HG02588 (cell line): ENCODE data around the gene GRID1.

Experiments used
- ATAC-seq: cut with Tn5 transposase; IDR thresholded peaks from one replicate; pipeline ENCODE4 v1.9.1; 2021; ENCODE audit warnings: mild to moderate bottlenecking, moderate library complexity; ENCODE audit not compliant: unreplicated experiment

GRID1 gene

DNA sequence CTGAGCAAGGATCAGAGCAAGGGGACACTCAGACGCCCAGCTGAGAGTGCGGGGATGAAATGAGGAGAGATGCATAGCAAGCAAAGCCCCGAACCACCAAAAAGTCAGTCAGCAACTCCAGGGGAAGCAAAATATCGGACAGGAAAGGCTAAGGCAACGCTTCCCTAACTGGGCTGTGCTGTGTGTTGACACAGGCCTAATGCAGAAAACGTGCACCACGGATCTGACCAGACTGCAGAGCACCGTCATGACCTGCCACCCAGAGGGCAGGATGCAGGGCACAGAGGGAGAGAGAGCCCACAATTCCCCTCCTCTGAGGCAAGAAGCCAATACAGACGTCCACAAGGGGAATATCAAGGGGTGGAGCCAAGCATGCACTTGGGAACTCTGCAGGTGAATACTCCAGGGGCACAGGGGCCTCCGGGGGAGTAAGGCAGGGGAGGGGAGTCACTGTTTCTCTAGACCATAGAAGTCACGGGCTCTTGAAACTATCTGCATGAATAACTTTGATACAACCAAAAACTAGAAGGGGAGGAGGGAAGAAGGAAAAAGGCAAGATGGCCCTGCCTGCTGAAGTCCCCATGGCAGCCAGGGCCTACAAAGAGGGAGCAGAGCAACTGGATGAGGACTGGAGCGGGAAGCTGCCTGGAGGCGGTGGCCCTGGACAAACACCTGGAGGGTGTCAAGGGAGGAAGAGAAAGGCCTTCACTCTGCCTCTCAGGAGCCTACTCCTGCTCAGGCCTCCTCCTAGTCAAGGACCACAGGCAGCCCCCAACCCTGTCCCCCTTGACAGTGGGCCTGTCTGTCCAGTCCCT, 26.2 kb downstream of the GRID1 start:
- no peak for ATAC-seq

DNA sequence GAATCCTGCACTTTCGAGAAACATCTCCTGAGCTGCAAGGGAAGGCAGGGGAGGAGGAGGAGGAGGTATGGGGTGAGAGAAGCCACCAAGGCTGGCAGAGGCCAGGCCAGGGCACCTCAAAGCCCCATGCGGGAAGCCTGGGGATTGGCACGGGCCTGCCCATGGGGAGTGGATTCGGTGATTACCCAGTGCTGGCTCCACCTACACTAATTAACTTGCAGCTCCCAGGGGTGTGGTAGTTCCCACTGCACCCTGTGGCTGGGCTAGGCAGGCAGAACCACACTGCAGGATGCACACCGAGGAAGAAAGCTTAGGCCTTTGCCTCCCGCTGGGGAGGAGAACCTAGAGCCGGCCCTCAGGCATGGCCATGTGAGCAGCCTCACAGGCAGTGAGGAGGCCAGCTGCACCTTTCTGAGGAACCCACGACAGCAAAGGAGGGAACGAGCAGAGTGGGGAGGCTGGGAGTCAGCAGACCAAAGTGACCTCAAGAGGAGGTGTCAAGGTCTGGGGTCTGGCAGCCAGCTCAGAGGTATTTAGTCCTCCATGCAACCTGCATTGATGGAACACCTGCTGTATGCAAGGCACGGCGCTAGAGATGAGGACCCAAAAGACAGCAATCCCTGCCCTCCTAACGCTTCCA, 27.2 kb downstream of the GRID1 start:
- ATAC-seq: no peak

DNA sequence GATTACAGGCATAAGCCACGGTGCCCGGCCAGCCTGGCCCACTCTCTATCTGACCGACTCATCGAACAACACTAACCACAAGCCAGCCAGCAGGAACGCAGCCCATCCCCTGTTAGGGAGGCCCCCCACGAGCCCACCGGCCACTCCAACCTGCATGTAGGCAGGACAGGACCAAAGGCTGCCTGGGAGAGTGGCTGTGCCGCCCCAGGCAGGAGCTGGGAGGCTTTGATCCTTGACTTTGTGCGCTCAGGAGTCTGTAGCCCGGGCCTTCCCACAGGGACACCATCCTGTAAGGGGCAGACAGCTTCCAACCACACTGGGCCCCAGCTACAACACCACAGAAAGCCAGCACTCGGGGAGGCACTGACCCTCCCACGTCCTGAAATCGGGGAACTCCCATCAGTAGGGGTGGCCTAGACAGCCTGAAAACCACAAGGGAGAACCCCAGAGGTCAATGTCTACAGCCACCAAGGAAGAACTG, 29.4 kb downstream of the GRID1 start:
- ATAC-seq: peak; percentile 88

DNA sequence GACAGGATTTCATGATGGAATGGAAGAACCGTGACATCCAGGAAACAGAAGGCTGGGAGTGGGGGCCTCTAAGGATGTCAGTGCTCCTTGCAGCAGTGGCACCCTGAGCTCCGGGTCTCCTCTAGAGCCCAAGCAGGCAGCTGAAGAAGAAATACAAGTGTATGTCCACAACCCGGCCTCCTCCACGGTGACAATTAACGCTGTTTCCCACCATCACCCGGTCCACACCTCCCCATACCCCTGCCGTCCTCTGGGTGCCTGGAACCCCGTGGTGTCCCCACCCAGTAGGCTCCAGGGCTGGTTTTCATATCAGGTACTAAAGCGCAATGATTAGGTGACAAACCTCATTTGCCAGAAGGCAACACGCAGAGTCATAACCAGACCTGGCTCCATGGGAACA, 30.3 kb downstream of the GRID1 start:
- no peak for ATAC-seq

DNA sequence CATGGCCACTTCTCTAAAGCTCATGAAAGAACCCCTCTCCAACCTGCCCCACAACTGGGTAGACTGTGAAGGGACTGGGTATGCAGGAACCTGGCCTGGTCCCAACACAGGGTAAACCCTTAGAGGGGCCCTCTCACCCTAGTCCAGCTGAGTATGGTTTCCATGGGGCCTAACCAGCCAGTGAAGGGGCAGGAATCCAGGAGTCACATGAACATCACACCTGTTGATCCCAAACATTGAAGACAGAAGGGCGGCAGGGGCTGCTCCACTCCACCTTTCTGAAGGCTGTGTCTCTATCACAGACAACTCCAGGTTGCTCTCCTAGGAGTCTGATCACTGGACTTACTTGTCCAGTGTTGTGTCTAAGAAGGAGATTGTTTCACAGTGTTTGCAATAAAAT, 30.8 kb downstream of the GRID1 start:
- no peak for ATAC-seq

DNA sequence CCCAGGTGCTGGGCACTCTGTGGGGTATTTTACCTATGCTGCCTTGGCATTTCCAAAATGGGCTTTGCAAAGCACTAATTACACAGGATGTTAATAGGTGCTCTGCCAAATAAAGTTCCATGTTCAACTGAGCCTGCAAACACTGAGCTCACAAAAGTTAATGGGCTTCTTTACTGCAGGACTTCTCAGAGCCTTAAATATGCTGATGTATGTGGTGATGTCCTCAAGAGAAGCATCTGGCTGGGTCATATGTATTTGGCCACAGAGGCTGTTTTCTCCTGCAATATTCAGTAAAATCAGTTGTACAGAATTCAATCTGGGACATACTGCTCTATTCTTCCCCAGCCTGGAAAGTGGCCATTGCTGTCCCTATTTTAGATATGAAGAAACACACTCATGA, 31.3 kb downstream of the GRID1 start:
- no peak for ATAC-seq

DNA sequence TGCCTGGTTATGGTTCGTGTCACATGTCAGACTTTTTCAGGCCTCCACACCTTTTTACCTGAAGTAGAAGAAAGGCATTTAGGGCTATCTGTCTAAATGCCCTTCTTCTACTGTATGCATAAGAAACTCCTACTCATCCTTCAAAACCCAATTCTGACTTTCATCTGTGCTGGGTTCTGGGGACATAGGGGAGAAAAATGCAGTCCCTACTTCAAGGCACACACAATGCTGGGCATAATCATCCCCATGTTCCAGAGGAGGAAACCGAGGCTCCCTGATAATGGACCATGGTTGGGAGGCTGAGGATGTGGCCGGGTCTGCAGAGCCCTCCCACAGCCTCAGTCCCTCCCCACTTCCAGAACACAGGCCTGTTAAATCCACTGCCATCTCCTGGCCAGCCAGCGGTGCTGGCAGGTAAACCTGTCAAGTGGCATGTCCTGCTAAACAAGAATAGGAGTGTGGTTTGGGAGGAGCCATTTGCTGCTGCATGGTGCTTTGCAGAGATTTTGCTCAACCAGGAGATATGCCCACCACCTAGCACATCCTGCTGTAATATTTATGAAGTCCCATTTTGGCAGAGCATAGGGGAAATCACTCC, 32.0 kb downstream of the GRID1 start:
- no peak for ATAC-seq

DNA sequence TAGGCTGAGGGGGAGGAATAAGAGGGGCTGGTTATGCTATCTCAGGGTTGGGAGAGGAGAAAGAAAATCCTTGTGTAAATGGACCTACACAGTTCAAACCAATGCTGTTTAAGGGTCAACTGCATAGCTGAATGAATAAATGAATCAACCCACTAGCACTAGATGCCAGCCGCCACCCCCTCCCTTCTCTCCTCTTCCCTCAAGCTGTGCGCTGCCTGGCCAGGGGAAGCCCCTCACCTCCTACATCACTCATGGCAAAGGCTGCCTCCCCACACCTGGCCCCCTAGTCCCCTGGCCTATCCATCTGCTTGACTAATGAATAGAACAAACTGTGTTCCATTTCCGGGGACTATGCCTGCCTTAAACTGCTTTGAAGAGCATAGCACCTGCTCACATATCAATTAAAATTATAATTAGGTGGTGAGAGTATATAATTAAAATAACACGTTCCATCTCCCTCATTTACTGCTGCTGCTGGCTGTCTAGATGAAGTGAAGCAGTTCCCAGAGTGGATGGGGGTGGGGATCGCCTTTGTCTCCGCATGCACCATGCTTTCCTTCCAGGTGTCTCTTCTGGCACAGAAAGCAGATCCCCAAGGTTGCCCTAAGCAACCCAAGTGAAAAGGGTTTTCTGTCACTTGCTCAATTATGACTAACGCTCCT, 32.6 kb downstream of the GRID1 start:
- no peak for ATAC-seq

DNA sequence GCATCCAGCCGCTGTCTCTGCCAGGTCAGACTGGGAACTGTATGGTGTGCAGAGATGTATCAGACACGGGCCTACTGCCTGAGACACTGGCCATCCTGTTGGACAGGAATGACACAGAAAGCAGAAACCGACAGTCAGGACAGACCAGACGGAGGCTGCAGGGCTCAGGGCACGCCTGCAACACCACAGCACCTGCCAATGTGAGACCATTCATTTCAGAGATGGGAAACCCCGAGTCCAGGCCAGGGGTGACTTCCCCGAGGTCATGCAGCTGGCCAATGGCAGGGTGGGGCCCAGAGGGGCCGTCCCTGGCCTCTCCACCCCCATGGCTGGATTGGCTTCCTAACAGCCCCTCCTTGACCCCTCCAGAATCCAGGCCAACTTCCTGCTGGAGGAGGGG, 34.7 kb downstream of the GRID1 start:
- no peak for ATAC-seq

DNA sequence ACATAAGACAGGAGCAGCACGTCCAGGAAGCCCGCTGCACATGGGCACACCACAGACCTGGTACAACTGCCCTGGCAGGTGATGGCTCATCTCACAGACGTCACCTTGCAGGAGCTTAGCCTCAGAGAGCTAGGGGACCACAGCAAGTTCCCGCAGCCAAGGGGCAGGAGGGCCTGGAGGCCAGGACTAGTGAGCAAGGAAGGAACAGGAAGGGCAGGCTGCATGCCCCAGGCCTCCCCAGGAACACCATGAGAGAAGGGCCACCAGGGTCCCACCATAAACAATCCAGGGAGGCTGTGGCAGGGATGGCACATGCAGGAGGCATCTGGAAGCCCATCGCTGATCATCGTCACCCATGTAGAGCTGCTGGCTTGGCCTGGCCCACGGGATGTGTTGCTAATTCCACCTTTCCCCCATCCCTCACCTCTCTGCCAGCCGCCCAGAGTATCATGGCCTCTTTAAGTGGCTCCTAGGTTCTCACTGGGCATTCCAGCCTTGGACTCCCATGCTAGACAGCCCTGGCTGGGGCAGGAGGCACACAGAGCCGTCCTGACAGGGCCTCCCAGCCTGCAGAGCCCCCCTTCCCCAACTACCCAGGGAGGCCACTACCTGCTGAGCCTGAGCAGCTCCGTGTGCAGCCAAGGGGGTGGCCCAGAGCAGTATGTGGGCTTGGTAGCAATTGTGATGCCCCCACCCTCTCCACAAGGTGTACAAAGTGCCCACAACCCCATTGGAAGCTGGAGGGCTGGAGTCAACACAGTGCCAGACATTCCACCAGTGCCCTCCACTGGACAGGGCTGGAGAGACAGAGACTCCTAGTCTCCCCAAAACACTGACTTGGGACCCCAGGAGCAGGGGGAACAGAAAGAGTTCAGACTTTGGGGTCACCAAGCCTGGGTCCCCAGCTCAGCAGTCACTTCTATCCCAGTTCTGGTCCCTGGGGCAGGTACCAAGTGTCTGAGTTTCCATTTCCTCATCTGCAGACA, 35.5 kb downstream of the GRID1 start:
- ATAC-seq: no peak

DNA sequence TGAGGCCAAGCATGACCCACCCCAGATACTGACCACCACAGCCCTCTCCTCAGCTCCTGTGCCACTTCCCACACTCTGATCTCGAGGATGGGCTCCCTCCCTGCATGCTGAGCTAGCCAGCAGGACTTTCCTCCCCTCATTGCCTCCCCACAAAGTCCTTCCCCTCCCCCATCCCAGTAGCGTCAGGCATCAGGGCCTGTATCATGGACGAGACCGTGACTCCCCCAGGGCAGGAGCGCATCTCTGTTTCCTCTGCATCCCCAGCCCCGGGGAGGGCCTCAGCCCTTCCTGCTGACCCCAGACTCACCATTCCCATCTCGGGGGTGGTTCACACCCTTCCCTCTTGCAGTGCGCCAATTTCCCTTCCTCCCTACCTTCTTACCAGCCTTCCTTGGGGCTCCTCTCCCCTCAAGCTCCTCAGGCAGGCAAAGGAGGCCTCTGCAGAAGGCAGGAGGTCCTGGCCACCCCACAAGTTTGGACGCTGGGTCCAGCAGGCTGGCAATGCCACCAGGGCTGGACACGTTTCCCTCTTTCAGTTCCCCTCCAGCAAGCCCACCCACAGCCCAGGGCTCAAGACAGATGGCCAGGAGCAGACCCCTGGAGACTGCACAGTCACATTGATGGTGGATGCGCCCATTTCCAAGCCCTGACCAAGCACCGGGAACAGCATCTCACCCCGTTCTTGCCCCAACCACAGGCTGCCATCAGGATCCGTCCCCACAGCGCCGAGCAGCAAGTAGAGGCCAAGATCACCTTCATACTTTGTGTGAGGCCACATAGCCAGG, 36.5 kb downstream of the GRID1 start:
- no peak for ATAC-seq

DNA sequence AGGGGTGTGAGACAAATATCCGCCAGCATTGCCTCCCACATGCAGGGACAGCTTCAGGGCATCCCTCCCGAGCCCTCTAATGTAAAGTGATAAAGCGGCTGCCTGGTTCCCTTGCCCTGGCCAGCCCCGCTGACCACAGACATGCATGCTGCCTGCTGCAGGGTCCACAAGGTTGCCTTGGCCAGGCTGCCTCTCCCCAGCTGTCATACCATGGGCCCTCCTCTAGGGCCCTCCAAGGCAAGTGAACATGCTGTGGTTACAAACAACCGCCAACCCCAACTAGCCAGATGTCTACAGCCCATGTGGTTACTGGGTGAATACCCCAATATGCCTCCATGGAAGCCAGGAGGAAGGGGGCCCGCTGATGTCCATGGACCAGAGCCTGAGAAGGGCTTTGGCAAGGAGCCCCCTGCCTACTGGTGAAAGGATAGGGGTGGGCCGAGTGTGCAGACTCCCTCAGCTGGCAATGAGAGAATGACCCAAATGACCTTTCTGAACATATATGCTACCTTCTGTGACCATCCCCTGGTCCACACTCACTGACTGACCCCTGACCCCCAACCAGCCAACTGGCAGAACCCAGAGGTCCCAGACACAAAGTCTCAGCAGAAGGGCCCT, 37.4 kb downstream of the GRID1 start:
- no peak for ATAC-seq

DNA sequence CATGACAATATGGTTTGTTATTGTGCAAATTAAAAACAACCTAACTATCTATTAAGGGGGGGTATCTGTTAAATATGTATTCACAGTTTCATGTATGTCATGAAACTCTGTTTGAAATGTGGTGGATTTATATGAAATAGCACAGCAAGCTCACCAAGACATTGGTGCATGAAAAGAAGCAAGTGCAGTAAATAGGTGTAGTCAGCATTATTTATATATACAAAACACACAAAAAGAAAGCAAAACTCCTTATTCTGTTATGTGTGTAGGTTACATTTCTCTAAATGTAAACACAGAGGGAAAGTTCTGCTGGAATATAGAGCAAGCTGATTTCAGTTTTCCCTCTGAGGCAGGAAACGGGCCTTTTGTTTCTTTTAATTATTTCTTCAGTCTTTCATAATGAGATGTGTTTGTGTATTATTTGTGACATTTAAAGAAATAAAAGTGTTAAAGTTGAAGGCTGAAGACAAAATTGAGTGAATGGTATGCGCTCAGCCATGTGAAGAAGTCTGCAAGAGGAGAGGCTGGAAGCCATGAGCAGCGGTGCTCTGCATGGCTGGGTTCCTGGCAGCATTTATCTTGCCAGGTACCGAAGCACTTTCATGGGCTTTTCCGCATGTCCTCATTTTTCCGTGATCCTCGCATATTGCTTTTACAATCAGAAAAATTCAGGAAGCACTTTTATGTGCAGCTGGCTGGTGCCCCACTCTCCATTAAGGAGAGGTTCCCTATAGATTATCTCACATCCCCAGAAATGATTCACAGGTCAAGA, 38.5 kb downstream of the GRID1 start:
- ATAC-seq: no peak

DNA sequence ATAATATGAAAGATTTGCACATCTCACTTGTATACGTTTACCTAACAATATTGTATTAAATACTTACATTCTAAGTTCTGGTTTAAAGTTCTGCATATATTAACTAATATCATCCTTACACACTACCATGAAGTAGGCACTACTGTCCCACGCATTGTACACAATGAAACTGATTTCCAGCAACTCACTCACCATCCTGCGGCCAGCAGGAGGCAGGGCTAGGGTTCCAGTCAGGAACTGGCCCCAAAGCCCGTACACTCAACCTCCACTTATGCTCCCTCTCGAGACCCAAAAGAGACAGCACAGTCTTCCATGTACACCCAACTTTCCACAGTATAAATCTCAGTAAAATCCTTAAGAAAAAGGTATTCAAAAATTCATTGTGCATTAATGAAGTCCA, 41.4 kb downstream of the GRID1 start:
- no peak for ATAC-seq

DNA sequence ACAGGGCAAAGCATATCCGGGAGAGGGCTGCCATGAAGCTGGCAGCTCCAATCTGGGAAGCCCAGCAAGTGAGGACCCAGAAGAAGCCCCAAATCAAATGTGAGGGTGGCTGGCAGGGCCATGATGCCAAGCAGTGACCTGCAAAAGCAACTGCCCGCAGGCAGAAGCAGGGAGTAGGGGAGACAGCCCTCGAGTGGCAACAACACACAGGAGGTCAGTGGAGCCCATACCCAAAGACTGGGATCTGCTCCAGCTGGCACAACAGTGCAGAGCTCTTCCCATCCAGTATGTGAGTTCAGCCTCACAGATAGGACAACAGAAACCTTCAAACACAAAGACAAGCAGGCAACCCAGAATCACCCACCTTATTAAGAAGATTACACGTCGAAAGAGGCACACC, 45.0 kb downstream of the GRID1 start:
- ATAC-seq: no peak

DNA sequence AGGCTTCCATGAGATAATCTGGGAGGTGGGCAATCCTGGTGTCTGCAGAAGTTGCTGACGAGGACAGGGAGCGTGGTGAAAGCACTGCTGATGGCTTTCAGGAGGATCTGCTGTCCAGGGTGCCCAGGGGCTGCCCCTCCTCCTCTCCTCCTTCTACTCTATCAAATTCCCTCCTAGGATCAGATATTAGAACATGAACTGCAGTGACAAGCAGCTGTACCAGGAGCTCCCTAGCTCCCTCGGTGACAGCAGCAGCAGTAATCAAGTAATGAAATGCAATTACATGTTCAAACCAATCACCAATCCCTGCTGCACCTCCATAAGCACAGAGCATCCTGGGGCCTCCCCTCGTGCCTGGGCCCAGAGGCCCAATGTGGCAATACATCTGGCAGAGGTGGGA, 46.9 kb downstream of the GRID1 start:
- no peak for ATAC-seq

DNA sequence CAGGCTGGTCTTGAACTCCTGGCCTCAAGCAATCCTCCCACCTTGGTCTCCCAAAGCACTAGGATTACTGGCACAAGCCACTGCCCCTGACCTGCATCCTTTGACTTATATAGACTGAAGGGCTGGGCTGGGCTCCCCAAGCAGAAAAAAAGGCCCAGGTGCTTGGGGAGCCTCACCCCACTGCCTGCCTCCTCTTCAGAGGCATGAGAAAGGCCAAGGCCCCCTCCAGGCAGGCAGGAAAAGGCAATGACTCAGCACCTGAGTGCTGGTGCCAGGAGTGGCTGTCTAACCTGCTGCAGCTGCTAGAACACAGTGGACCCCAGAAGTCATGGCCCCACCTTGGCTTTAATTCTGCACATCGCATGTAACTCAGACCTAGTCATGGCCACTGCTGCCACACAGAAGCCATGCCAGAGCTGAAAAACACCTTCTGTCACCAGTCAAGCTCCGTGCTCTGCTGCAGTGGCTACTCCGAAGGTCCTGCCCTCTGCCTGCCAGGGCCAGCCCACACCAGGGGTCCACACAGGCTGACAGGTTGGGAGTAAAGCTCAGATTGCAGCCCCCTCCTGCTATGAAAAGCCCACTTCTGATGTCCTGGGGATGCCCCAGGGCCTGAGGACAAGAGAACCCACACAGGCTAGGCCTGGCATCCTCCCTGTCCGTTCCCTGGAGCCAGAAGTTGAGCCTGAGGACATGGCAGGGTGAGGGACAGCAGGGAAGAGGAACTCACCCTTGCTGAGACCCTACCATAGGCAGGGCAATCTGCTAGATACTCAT, 48.5 kb downstream of the GRID1 start:
- ATAC-seq: no peak

DNA sequence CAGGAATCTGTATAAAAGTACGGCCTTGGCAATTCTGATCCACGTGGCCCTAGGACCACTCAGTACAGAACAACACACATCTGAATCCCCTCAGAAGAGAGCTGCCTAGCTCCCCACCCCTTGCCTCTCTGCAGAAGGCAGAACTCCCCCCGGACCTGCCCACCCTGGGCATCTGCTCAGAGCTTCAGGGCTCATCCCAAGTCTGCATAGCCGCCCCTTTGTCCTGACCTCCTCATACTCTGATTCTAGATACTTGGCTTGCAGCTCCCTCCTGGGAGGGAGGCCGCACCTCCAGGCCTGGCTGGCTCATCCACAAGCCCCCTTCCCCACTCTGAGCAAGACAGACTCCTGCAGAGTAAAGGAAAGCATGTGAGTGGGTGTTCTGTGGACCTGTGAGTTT, 49.6 kb downstream of the GRID1 start:
- ATAC-seq: no peak
